DMS79 (cell line): ENCODE results near the gene TIAL1.
"Not testable (repeated sequence)": the region's sequence is repeated elsewhere in the genome, so short reads cannot be mapped to it uniquely, and the experiment has no call there.

Experiments
- DNase-seq: peaks from one replicate; lab custom pipeline; 2025; lab: John Stamatoyannopoulos, UW

The TIAL1 gene

GRCh38 chr10:119613741-119614140 lies 17.0 kb upstream of the TIAL1 start:
- no peak for DNase-seq

- DNase-seq, result no peak
Measured at GRCh38 chr10:119611433-119611832, 14.7 kb upstream of the TIAL1 start.

GRCh38 chr10:119609516-119609915 lies 12.8 kb upstream of the TIAL1 start:
- no peak for DNase-seq

GRCh38 chr10:119608316-119609155 lies 11.8 kb upstream of the TIAL1 start:
- DNase-seq, result peak; percentile 1

GRCh38 chr10:119604468-119604867 lies 7.7 kb upstream of the TIAL1 start:
- no peak for DNase-seq

- DNase-seq, result no peak
Measured at GRCh38 chr10:119602241-119603095, 5.7 kb upstream of the TIAL1 start.

- DNase-seq, result no peak
Measured at GRCh38 chr10:119598397-119598796, 1.6 kb upstream of the TIAL1 start.

- no peak for DNase-seq
Measured at GRCh38 chr10:119597405-119598186, 832 bp upstream of the TIAL1 start.

- no peak for DNase-seq
Measured at GRCh38 chr10:119595676-119596515, 868 bp downstream of the TIAL1 start.

GRCh38 chr10:119595134-119595675 lies 1.6 kb downstream of the TIAL1 start:
- DNase-seq, result no peak

- DNase-seq, result no peak
Measured at GRCh38 chr10:119588071-119588470, 8.7 kb downstream of the TIAL1 start.

GRCh38 chr10:119578355-119578754 lies 18.4 kb downstream of the TIAL1 start:
- no peak for DNase-seq

GRCh38 chr10:119575991-119576390 lies 20.8 kb downstream of the TIAL1 start:
- no peak for DNase-seq

GRCh38 chr10:119575506-119575905 lies 21.3 kb downstream of the TIAL1 start:
- DNase-seq, result no peak

- DNase-seq, result no peak
Measured at GRCh38 chr10:119567978-119568377, 28.8 kb downstream of the TIAL1 start.

- no peak for DNase-seq
Measured at GRCh38 chr10:119562097-119562496, 34.7 kb downstream of the TIAL1 start.

GRCh38 chr10:119559511-119559910 lies 37.3 kb downstream of the TIAL1 start:
- DNase-seq, result not testable (repeated sequence)

GRCh38 chr10:119556081-119556480 lies 40.7 kb downstream of the TIAL1 start:
- DNase-seq, result not testable (repeated sequence)

- no peak for DNase-seq
Measured at GRCh38 chr10:119555178-119555784, 41.5 kb downstream of the TIAL1 start.

GRCh38 chr10:119550827-119551226 lies 45.9 kb downstream of the TIAL1 start:
- DNase-seq, result no peak
